ENCODE measurements around the gene ALK. TPM values are rescaled to one million over a fixed set of nuclear protein-coding genes. Genes with fewer than 3 reads are reported as not detected.

Gene ALK
- total RNA-seq, 4 donors from 2014 or later, result 0.66 TPM; not detected in 3

DNA sequence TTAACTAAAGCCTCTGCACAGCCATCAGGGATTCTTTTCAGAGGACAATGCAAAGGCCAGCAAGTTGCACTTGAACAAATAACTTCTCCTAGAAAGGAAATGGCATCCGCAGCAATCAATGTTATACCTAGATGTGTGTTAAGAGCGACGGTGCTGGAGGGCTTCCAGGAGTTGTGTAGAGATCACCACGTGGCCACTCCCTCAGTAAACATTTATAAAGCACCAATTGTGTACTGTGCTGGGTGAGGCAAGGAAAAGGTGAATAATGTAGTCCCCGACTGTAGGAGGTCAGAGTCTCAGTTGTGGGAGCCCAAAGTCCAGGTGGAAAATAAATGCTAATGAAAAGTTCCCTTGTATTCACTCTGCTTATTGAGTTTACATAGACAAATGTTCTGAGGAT, 135.0 kb downstream of the ALK start:
- intact Hi-C loops (cut with DNase I; ENCODE audit: low total_unique reads), result no loop called here
- WGBS, 2 donors, result 67 to 69% methylated on average over 5 of the region's 5 CpGs
- DNase-seq (ENCODE audit: low spot score in 2 of 2), result no peak
- TF ChIP-seq, protein P1, sequence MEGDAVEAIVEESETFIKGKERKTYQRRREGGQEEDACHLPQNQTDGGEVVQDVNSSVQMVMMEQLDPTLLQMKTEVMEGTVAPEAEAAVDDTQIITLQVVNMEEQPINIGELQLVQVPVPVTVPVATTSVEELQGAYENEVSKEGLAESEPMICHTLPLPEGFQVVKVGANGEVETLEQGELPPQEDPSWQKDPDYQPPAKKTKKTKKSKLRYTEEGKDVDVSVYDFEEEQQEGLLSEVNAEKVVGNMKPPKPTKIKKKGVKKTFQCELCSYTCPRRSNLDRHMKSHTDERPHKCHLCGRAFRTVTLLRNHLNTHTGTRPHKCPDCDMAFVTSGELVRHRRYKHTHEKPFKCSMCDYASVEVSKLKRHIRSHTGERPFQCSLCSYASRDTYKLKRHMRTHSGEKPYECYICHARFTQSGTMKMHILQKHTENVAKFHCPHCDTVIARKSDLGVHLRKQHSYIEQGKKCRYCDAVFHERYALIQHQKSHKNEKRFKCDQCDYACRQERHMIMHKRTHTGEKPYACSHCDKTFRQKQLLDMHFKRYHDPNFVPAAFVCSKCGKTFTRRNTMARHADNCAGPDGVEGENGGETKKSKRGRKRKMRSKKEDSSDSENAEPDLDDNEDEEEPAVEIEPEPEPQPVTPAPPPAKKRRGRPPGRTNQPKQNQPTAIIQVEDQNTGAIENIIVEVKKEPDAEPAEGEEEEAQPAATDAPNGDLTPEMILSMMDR (IDR thresholded peaks at IDR 0.05), result no peak
- no peak for TF ChIP-seq POLR2A (IDR thresholded peaks at IDR 0.05)
- no peak overlapping the region for H3K4me3 ChIP-seq (ENCODE audit: low read depth, poor library complexity, severe bottlenecking)

DNA sequence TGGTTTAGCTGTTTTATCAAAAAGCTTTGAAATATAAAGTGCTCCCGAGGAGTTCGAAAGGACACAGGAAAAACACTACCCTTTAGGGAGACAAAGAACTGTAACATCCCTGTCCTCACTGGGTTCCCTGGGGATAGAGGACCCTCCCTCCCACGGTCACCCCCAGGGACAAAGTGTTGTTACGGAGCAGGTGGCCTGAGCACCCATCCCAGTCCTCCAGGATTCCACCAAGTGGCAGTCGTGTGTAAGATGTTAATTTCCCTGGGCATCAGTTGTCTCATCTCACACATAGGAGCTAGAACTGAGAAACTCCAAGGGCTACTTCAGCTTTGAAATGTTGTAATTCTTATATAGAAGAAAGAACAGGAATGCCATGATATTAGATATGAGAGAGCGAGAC, 137.7 kb downstream of the ALK start:
- no peak overlapping the region for H3K4me3 ChIP-seq (ENCODE audit: low read depth, poor library complexity, severe bottlenecking)
- intact Hi-C loops (cut with DNase I; ENCODE audit: low total_unique reads), result no loop called here
- 71 to 78% methylated on average over 6 of the region's 6 CpGs for WGBS, 2 donors
- TF ChIP-seq, protein P1 (IDR thresholded peaks at IDR 0.05), result no peak
- TF ChIP-seq POLR2A (IDR thresholded peaks at IDR 0.05), result no peak
- DNase-seq (ENCODE audit: low spot score in 2 of 2), result no peak

DNA sequence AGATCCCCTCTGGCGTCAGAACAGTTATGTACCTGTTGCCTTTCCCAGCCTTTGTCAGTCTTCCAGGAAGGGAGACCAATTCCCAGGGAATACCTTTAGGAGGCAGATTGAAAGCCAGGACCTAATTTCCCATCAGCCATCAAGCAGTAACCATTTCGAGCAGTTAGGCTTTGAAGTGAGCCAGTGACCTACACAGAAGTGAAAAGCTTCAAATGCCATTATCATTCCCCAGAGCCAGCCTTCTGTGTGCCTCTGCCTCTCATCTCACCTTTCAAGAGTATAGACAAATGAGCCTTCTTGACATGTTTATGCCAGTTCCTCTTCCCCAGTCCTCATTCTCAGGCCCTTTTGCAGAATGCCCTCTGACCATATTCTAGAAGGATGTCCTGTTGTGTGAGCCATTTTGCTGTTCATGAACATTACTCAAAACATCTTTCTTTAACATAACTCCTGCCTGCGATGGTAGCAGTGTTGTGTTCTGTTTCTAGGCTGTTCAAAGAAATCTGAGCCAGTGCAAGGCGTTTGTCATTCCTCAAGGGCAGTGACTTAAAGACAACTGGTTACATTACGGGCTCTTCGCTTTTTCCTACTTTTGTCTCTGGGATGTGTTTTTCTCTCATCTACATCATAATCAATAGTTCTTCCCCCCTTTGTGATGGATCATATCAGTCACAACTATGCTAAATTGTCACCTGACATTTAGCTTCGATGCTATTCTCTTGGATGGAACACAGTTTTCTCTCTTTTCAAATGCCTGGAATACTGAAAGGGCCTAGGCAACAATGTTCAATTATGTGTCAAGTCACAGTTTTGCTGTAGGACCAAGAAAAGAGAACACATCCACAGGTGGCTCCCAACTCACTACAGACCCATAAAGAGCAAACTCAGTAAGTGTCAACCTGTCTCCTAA, 138.6 kb downstream of the ALK start:
- TF ChIP-seq, protein P1 (IDR thresholded peaks at IDR 0.05), result no peak
- 63 to 64% methylated on average over 7 of the region's 7 CpGs for WGBS, 2 donors
- no peak overlapping the region for H3K4me3 ChIP-seq (ENCODE audit: low read depth, poor library complexity, severe bottlenecking)
- DNase-seq (ENCODE audit: low spot score in 2 of 2), result no peak
- intact Hi-C loops (cut with DNase I; ENCODE audit: low total_unique reads), result no loop called here

DNA sequence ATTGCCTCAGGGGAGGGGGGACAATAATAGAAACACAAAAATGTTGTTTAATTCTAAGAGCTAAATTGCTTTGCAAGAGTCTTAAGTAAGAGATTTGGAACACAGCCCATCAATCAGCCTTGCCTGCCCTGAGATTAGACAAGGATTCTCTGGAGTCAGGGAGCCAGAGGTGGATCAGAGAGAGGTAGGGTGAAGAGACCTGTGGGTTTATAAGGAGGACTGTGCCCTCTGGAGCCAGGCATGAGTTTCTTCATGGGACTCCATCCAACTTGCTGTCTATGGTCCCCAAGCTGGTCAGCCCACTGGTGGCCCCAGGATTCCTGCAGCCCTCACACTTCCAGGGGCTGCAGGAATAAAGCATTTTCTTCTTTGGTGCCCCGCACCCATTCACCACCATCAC, 139.3 kb downstream of the ALK start:
- H3K4me3 ChIP-seq (ENCODE audit: low read depth, poor library complexity, severe bottlenecking), result no peak overlapping the region
- 67 to 80% methylated on average over 1 of the region's 1 CpG for WGBS, 2 donors
- TF ChIP-seq POLR2A (IDR thresholded peaks at IDR 0.05), result no peak
- TF ChIP-seq, protein P1 (IDR thresholded peaks at IDR 0.05), result no peak
- DNase-seq (ENCODE audit: low spot score in 2 of 2), result no peak
- intact Hi-C loops (cut with DNase I; ENCODE audit: low total_unique reads), result no loop called here

DNA sequence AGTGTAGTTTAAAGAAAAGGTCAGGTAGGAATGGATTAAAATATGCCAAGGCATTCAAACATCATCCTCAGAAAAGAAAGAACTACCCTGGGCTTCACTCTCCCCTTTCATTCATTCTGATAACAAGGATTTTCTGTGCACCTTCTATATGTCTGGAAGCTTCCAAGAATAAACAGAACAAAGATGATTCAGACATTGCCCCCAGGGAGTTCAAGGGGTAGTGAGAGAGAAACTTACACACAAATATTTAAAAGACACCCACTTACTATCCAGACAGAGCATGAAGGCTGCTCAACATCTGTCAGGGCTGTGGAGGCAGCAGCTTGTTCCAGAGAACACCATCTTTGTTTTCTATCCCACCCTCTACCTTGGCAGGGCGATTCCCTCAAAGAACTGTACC, 140.5 kb downstream of the ALK start:
- TF ChIP-seq POLR2A (IDR thresholded peaks at IDR 0.05), result no peak
- TF ChIP-seq, protein P1 (IDR thresholded peaks at IDR 0.05), result no peak
- H3K4me3 ChIP-seq (ENCODE audit: low read depth, poor library complexity, severe bottlenecking), result no peak overlapping the region
- DNase-seq (ENCODE audit: low spot score in 2 of 2), result no peak
- intact Hi-C loops (cut with DNase I; ENCODE audit: low total_unique reads), result no loop called here
- 69 to 86% methylated on average over 1 of the region's 1 CpG for WGBS, 2 donors
